Trophoblast cell (in vitro differentiated cells and primary cell): Measurements from ENCODE around the gene DUSP8.

Experiments
- DNase-seq, 2 donors: peaks; one replicate each; pipeline ENCODE4 v3.0.0-alpha.2; 2016
- H2AFZ ChIP-seq: 2 replicates; pipeline ENCODE4 v1.6.1; 2013; ENCODE audit warnings: low read length, moderate library complexity, mild to moderate bottlenecking; ENCODE audit not compliant: insufficient read depth, poor library complexity
- H2AK5ac ChIP-seq: 2 replicates; pipeline ENCODE4 v1.6.1; 2013; ENCODE audit warnings: mild to moderate bottlenecking, low read length
- H2BK120ac ChIP-seq: 2 replicates; pipeline ENCODE4 v1.6.1; 2013; ENCODE audit warnings: low read length, mild to moderate bottlenecking, moderate library complexity; ENCODE audit not compliant: insufficient read depth, poor library complexity
- H2BK12ac ChIP-seq: 2 replicates; pipeline ENCODE4 v1.6.1; 2013; ENCODE audit warnings: mild to moderate bottlenecking, low read length, moderate library complexity
- H2BK5ac ChIP-seq: 2 replicates; pipeline ENCODE4 v1.6.1; 2013; ENCODE audit warnings: low read length, low read depth, moderate library complexity, mild to moderate bottlenecking; ENCODE audit not compliant: poor library complexity
- H3K14ac ChIP-seq: 2 replicates; pipeline ENCODE4 v1.6.1; 2013; ENCODE audit warnings: mild to moderate bottlenecking, low read length
- H3K18ac ChIP-seq: 2 replicates; pipeline ENCODE4 v1.6.1; 2013; ENCODE audit warnings: mild to moderate bottlenecking, low read length
- H3K23ac ChIP-seq: 2 replicates; pipeline ENCODE4 v1.6.1; 2013; ENCODE audit warnings: low read length
- H3K27ac ChIP-seq: 2 replicates; pipeline ENCODE4 v1.5.1; 2013; ENCODE audit warnings: low read depth, mild to moderate bottlenecking, inconsistent platforms, low read length, moderate library complexity
- H3K27me3 ChIP-seq: 2 replicates; pipeline ENCODE4 v1.6.1; 2013; ENCODE audit warnings: inconsistent platforms, mild to moderate bottlenecking, low read length, moderate library complexity; ENCODE audit not compliant: insufficient read depth
- H3K36me3 ChIP-seq, 2 experiments: 1 replicate in 1 of 2; 2 replicates in 1 of 2; pipeline ENCODE4 v1.6.1; 2013; ENCODE audit warnings: low read length in 2 of 2, mild to moderate bottlenecking in 2 of 2, moderate library complexity in 1 of 2; ENCODE audit not compliant: insufficient read depth in 2 of 2, control insufficient read depth in 1 of 2
- H3K4ac ChIP-seq: 2 replicates; pipeline ENCODE4 v1.6.1; 2013; ENCODE audit warnings: low read depth, mild to moderate bottlenecking, low read length, moderate library complexity
- H3K4me1 ChIP-seq, 2 experiments: 1 replicate in 1 of 2; 2 replicates in 1 of 2; pipeline ENCODE4 v1.6.1; 2013; ENCODE audit warnings: low read length in 2 of 2, mild to moderate bottlenecking in 2 of 2, moderate library complexity in 1 of 2; ENCODE audit not compliant: insufficient read depth in 2 of 2, control insufficient read depth in 1 of 2
- H3K4me2 ChIP-seq: 2 replicates; pipeline ENCODE4 v1.6.1; 2013; ENCODE audit warnings: inconsistent platforms, mild to moderate bottlenecking, low read length, moderate library complexity
- H3K4me3 ChIP-seq: 2 replicates; pipeline ENCODE4 v1.5.1; 2013; ENCODE audit warnings: mild to moderate bottlenecking, low read depth, low read length, inconsistent platforms
- H3K79me1 ChIP-seq: one replicate; pipeline ENCODE4 v1.6.1; 2013; ENCODE audit warnings: low read length
- H3K79me2 ChIP-seq: 2 replicates; pipeline ENCODE4 v1.6.1; 2013; ENCODE audit warnings: low read length, mild to moderate bottlenecking; ENCODE audit not compliant: control insufficient read depth, insufficient read depth, poor library complexity
- H3K9ac ChIP-seq: 2 replicates; pipeline ENCODE4 v1.6.1; 2013; ENCODE audit warnings: mild to moderate bottlenecking, low read length
- H3K9me3 ChIP-seq: 2 replicates; pipeline ENCODE4 v1.6.1; 2013; ENCODE audit warnings: low read depth, mild to moderate bottlenecking, control low read depth, inconsistent platforms, low read length; ENCODE audit not compliant: insufficient read depth
- H4K12ac ChIP-seq: 2 replicates; pipeline ENCODE4 v1.6.1; 2013; ENCODE audit warnings: low read depth, mild to moderate bottlenecking, low read length, moderate library complexity
- H4K8ac ChIP-seq: 2 replicates; pipeline ENCODE4 v1.6.1; 2013; ENCODE audit warnings: low read depth, mild to moderate bottlenecking, low read length, moderate library complexity
- H4K91ac ChIP-seq: one replicate; pipeline ENCODE4 v1.6.1; 2013; ENCODE audit warnings: low read depth, mild to moderate bottlenecking, low read length, moderate library complexity
- WGBS: extraction: QIAGEN DNeasy Blood & Tissue Kit; methylation state at CpG from one replicate; pipeline ENCODE4 v1.1.7; 2013; ENCODE audit warnings: missing lambda C conversion rate; ENCODE audit not compliant: insufficient read length, insufficient coverage; ENCODE audit errors: extremely low coverage; 5-methylcytosine and 5-hydroxymethylcytosine counted together

Gene DUSP8

DNA sequence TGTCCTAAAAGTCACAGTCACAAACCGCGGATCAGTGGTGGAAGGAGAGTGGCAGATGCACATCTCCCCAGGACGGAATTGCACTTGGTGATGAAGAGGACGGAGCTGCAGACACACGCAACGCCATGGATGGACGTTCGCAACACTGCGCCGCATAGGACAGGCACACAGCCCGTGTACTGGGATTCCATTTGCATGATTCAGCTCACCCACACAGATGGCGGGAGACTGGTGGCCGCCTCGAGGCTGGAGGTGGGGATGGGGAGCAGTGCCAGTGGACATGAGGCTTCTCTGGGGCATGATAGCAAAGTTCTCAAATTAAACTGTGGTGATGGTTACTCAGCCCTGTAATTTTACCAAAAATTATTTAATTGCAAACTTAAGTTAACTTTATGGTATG lies 37.4 kb downstream of the DUSP8 start:
- no peak overlapping the region for H3K9ac ChIP-seq
- no peak overlapping the region for H3K27ac ChIP-seq
- no peak overlapping the region for H2BK5ac ChIP-seq
- DNase-seq, result peak in 1 of 2 donors; percentile 62
- H3K4me3 ChIP-seq, result no peak overlapping the region
- WGBS, result no CpG with 5 or more reads among the region's 14 CpGs
- H3K36me3 ChIP-seq, result peaks cover 11% of the 10 kb centered on the region in 2 experiments
- no peak overlapping the region for H2BK120ac ChIP-seq
- H3K4me1 ChIP-seq, result peaks cover 8 to 9% of the 10 kb centered on the region in 2 experiments
- H3K27me3 ChIP-seq, result peaks cover 4% of the 10 kb centered on the region
- H4K12ac ChIP-seq, result no peak overlapping the region
- H4K8ac ChIP-seq, result no peak overlapping the region
- H4K91ac ChIP-seq, result no peak overlapping the region
- H2BK12ac ChIP-seq, result no peak overlapping the region
- no peak overlapping the region for H2AK5ac ChIP-seq
- H3K79me2 ChIP-seq, result no peaks in the 10 kb centered on the region
- H3K4me2 ChIP-seq, result no peak overlapping the region
- H2AFZ ChIP-seq, result no peak overlapping the region
- no peaks in the 10 kb centered on the region for H3K9me3 ChIP-seq
- H3K14ac ChIP-seq, result no peak overlapping the region
- peak overlapping the region; percentile 38 for H3K18ac ChIP-seq
- H3K4ac ChIP-seq, result no peak overlapping the region
- H3K23ac ChIP-seq, result no peak overlapping the region
- no peaks in the 10 kb centered on the region for H3K79me1 ChIP-seq

DNA sequence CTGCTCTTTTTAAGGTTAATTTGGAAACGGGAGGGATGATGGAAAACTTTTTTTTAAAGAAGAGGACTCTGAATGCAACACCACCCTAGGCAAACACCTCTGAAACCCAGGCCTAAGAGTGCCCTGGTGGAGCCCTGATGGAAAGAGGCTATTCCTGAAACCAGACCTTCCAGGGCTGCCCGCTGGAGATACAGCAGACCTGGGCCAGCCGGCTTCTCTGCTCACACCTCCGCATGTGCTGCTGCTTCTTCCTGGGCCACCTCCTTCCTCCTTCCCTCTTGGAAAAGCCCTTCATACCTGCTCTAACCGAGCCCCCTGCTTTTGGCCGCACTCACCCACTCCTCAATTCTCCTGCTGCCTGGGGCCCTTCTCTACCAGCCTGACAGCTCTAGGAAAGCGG lies 37.9 kb downstream of the DUSP8 start:
- Histone ChIP-seq H3K27me3 (peaks cover 4% of the 10 kb centered on the region), H3K9me3 (no peaks in the 10 kb centered on the region), H3K79me1 (no peaks in the 10 kb centered on the region), H3K27ac (no peak overlapping the region), H3K9ac (no peak overlapping the region), H4K12ac (no peak overlapping the region), H2AK5ac (no peak overlapping the region), H2BK5ac (no peak overlapping the region), H3K23ac (no peak overlapping the region), H3K14ac (no peak overlapping the region), H2AFZ (no peak overlapping the region), H2BK120ac (no peak overlapping the region), H2BK12ac (no peak overlapping the region), H3K79me2 (no peaks in the 10 kb centered on the region), H3K4me3 (no peak overlapping the region), H3K18ac (peak overlapping the region; percentile 38), H4K8ac (no peak overlapping the region), H4K91ac (no peak overlapping the region), H3K4me1 (peaks cover 8 to 9% of the 10 kb centered on the region in 2 experiments), H3K4ac (no peak overlapping the region), H3K36me3 (peaks cover 11% of the 10 kb centered on the region in 2 experiments), H3K4me2 (no peak overlapping the region)
- WGBS, result no CpG with 5 or more reads among the region's 7 CpGs
- DNase-seq, result no peak

DNA sequence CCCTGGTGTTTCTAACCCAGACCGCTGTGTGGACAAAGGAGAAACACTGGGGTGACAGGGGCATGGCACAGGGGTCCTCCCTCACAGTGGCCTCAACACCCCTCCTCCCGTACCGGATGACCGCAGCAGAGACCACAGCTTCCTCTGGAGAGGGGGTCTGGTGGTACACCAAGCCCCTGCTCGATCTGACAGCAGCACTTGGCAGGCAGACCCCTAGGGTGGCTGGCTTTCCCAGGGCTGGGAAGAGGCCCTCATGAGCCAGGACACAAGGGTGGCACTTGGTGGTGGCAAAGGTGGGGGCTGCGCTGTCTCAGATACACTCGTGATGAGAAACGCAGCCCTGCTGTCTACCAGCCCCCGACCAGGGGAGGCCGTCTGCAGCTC lies 38.7 kb downstream of the DUSP8 start:
- peak overlapping the region; percentile 49 for H3K18ac ChIP-seq
- WGBS, result no CpG with 5 or more reads among the region's 10 CpGs

DNA sequence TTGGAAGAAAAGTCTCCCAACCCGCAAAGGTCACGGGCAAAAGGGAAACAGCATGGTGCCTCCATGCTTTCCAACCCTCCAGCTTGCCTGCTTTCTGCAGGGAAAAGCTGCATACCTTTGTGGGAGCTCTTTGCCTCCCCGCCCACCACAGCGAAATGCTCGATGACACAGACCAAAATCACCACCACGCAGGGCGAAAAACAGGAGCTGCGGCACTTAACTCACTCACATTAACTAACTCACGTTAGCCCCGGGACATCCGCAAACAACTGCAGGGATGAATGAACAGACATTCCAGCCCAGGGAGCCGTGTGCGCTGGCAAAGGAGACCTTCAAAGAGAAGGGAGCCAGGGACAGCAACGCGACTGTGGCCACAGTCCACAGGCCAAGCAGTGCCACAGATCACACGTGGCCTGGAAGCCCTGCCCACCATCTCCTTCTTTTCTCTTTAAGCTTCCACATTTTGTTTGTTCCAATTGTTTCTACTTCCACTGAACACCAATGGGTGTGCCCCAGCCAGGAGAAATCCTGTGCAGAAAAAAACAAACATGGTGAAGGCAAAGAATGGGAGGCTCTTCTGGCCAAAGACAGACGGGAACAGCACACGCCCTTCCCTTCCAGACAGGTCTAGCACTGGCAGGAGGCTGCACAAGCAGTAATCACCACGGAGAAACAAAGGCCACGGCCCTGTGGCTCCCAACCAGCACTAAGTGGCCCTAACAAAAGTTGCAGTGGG lies 39.3 kb downstream of the DUSP8 start:
- no peak overlapping the region for H4K8ac ChIP-seq
- H3K18ac ChIP-seq, result peak overlapping the region; percentile 49
- no peak overlapping the region for H4K12ac ChIP-seq
- no peak overlapping the region for H2BK12ac ChIP-seq
- no peak overlapping the region for H3K9ac ChIP-seq
- H2BK120ac ChIP-seq, result no peak overlapping the region
- no peak overlapping the region for H4K91ac ChIP-seq
- WGBS, result no CpG with 5 or more reads among the region's 20 CpGs
- H3K79me1 ChIP-seq, result no peaks in the 10 kb centered on the region
- H2BK5ac ChIP-seq, result no peak overlapping the region
- H3K14ac ChIP-seq, result no peak overlapping the region
- peaks cover 8 to 9% of the 10 kb centered on the region in 2 experiments for H3K4me1 ChIP-seq
- H3K4me2 ChIP-seq, result no peak overlapping the region
- no peak overlapping the region for H3K23ac ChIP-seq
- no peaks in the 10 kb centered on the region for H3K9me3 ChIP-seq
- no peaks in the 10 kb centered on the region for H3K79me2 ChIP-seq
- peaks cover 11% of the 10 kb centered on the region in 2 experiments for H3K36me3 ChIP-seq
- H3K27ac ChIP-seq, result no peak overlapping the region
- H3K4me3 ChIP-seq, result no peak overlapping the region
- DNase-seq, result no peak
- no peak overlapping the region for H2AK5ac ChIP-seq
- H2AFZ ChIP-seq, result no peak overlapping the region
- H3K4ac ChIP-seq, result no peak overlapping the region
- no peaks in the 10 kb centered on the region for H3K27me3 ChIP-seq

More for the DNA sequence above, 38.7 kb downstream of the DUSP8 start:
- Histone ChIP-seq H2BK5ac (no peak overlapping the region), H3K4me2 (no peak overlapping the region), H3K23ac (no peak overlapping the region), H3K27ac (no peak overlapping the region), H4K12ac (no peak overlapping the region), H2AFZ (no peak overlapping the region), H3K4me1 (peaks cover 8 to 9% of the 10 kb centered on the region in 2 experiments), H2BK12ac (no peak overlapping the region), H2BK120ac (no peak overlapping the region), H3K36me3 (peaks cover 11% of the 10 kb centered on the region in 2 experiments), H3K4me3 (no peak overlapping the region), H3K9ac (no peak overlapping the region), H3K14ac (no peak overlapping the region), H4K8ac (no peak overlapping the region), H3K4ac (no peak overlapping the region), H2AK5ac (no peak overlapping the region), H3K79me2 (no peaks in the 10 kb centered on the region), H4K91ac (no peak overlapping the region), H3K79me1 (no peaks in the 10 kb centered on the region), H3K27me3 (peaks cover 4% of the 10 kb centered on the region), H3K9me3 (no peaks in the 10 kb centered on the region)
- no peak for DNase-seq
